22Rv1 (cell line): ENCODE data around the gene DIRAS1.

Experiments
- H3K27ac ChIP-seq: fragments of 450-650 bp; 2 replicates; pipeline ENCODE4 v1.5.1; 2017
- ZFX ChIP-seq: fragments of 450-650 bp; IDR thresholded peaks from 2 replicates; pipeline ENCODE4 v1.6.1; 2017; ENCODE audit warnings: antibody characterized with exemption, borderline replicate concordance
- TF ChIP-seq, protein P1 (sequence below): fragments of 450-650 bp; IDR thresholded peaks from 2 replicates; pipeline ENCODE4 v1.5.1; 2017; ENCODE audit warnings: mild to moderate bottlenecking

DIRAS1 gene

GRCh38 chr19:2665103-2665502 is 56.1 kb downstream of the DIRAS1 start:
- TF ChIP-seq ZFX, result no peak
- TF ChIP-seq, protein P1, sequence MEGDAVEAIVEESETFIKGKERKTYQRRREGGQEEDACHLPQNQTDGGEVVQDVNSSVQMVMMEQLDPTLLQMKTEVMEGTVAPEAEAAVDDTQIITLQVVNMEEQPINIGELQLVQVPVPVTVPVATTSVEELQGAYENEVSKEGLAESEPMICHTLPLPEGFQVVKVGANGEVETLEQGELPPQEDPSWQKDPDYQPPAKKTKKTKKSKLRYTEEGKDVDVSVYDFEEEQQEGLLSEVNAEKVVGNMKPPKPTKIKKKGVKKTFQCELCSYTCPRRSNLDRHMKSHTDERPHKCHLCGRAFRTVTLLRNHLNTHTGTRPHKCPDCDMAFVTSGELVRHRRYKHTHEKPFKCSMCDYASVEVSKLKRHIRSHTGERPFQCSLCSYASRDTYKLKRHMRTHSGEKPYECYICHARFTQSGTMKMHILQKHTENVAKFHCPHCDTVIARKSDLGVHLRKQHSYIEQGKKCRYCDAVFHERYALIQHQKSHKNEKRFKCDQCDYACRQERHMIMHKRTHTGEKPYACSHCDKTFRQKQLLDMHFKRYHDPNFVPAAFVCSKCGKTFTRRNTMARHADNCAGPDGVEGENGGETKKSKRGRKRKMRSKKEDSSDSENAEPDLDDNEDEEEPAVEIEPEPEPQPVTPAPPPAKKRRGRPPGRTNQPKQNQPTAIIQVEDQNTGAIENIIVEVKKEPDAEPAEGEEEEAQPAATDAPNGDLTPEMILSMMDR, result no peak
- H3K27ac ChIP-seq, result no peak overlapping the region
